Fibroblast of pulmonary artery (primary cell): ENCODE results near the gene DPM1.

ENCODE experiments used
- DNase-seq: peaks from one replicate; pipeline ENCODE4 v3.0.0-alpha.2; 2010; ENCODE audit warnings: low read depth
- H3K4me3 ChIP-seq: replicated peaks from 2 replicates; pipeline ENCODE4 v1.5.1; 2011; ENCODE audit warnings: low read depth, mild to moderate bottlenecking, control low read depth, low read length, moderate library complexity
- CTCF ChIP-seq: IDR thresholded peaks from 2 replicates; pipeline ENCODE4 v1.5.1; 2011; ENCODE audit warnings: mild to moderate bottlenecking, control low read depth, low read length, inconsistent platforms; ENCODE audit errors: missing control alignments

The DPM1 gene

DNA sequence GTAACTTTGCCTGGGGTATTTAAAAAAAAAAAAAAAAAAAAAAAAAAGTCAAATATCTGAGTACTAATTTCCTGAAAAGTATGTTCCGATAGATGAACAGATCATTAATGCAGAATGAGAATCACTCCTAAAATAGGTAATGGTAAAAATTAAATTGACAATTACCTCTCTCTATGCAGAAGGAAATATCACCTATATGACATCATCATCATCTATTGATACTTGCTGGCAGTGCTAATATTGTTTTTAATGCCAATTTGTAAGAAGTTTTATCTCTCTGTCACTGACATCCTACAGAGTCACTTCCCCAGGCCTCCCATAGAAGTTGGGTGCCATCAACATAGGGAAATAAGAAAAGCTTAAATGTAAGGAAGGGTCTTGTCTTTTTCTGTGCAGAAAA is 57.0 kb downstream of the DPM1 start:
- H3K4me3 ChIP-seq = no peak overlapping the region
- no peak for DNase-seq
- no peak for TF ChIP-seq CTCF

DNA sequence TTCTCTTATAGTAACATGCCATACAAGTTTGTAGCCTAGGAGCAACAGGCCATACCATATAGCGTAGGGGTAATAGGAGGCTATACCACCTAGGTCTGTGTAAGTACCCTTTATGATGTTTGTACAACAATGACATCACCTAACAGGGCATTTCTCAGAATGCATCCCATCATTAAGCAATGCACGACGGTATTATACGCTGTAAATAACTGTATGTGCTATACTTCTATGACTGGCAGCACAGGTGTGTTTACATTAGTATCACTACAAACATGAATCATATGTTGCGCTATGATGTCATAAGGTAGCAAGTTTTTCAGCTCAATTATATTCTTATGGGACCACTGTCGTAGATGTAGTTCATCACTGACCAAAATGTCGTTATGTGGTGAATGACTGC is 58.1 kb downstream of the DPM1 start:
- DNase-seq = no peak
- no peak overlapping the region for H3K4me3 ChIP-seq
- TF ChIP-seq CTCF = no peak

GRCh38 chr20:50898475-50898874 is 59.9 kb downstream of the DPM1 start:
- no peak for DNase-seq
- no peak overlapping the region for H3K4me3 ChIP-seq
- TF ChIP-seq CTCF = no peak

- no peak for TF ChIP-seq CTCF
- no peak for DNase-seq
Measured at GRCh38 chr20:50895111-50895830, 63.1 kb downstream of the DPM1 start.

GRCh38 chr20:50893620-50894019 is 64.7 kb downstream of the DPM1 start:
- no peak overlapping the region for H3K4me3 ChIP-seq
- DNase-seq = no peak
- no peak for TF ChIP-seq CTCF

More at GRCh38 chr20:50895111-50895830, 63.1 kb downstream of the DPM1 start:
- no peak overlapping the region for H3K4me3 ChIP-seq

DNA sequence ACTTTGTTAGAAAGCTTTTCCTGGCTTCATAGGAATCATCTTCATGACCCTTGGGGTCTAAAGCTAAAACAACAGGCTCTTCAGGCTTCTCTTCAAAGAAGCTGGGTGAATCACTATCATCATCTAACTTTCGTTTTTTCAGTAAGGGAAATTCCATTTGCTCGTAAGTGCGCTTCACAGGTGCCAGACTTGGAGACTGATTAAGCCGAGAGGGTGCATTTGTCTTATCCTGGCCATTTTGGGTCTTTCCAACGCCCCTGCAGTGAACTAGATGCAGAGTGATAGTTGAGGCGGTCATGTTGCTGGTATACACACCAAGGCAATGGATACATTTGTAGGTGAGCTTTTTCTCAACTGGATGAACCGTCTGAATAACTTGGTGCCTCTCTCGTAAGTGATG is 65.9 kb downstream of the DPM1 start:
- DNase-seq = no peak
- H3K4me3 ChIP-seq = no peak overlapping the region
- TF ChIP-seq CTCF = no peak

GRCh38 chr20:50891138-50891537 is 67.2 kb downstream of the DPM1 start:
- no peak overlapping the region for H3K4me3 ChIP-seq
- no peak for TF ChIP-seq CTCF
- DNase-seq = no peak
